ENCODE data around the gene FURIN. TPM values are rescaled to one million over a fixed set of nuclear protein-coding genes. Genes with fewer than 3 reads are reported as not detected.
"Not testable (repeated sequence)": the region's sequence is repeated elsewhere in the genome, so short reads cannot be mapped to it uniquely, and the experiment has no call there.

FURIN gene
- total RNA-seq, 4 donors from 2014 or later: 61.6 to 120 (median 100) TPM

GRCh38 chr15:90918034-90918788 lies 49.8 kb downstream of the FURIN start:
- Histone ChIP-seq H3K27me3 (no peaks in the 10 kb centered on the region), H3K4me3 (no peak overlapping the region), H3K27ac (no peak overlapping the region), H3K36me3 (peaks cover 85% of the 10 kb centered on the region), H3K9me3 (no peaks in the 10 kb centered on the region), H3K4me1 (no peaks in the 10 kb centered on the region)
- no peak for DNase-seq (ENCODE audit: low spot score in 2 of 2)
- TF ChIP-seq POLR2A (IDR thresholded peaks at IDR 0.05) (no peak), EP300 (IDR thresholded peaks at IDR 0.05) (no peak), CTCF (IDR thresholded peaks at IDR 0.05) (no peak), POLR2AphosphoS5 (IDR thresholded peaks at IDR 0.05) (no peak)
- WGBS: 98% methylated on average over 23 of the region's 23 CpGs

GRCh38 chr15:90918835-90919234 lies 50.4 kb downstream of the FURIN start:
- no peaks in the 10 kb centered on the region for H3K4me1 ChIP-seq
- TF ChIP-seq POLR2A (IDR thresholded peaks at IDR 0.05): no peak
- no peak for TF ChIP-seq EP300 (IDR thresholded peaks at IDR 0.05)
- no peak for TF ChIP-seq CTCF (IDR thresholded peaks at IDR 0.05)
- TF ChIP-seq POLR2AphosphoS5 (IDR thresholded peaks at IDR 0.05): no peak
- peaks cover 78% of the 10 kb centered on the region for H3K36me3 ChIP-seq
- H3K4me3 ChIP-seq: no peak overlapping the region
- no peak for DNase-seq (ENCODE audit: low spot score in 2 of 2)
- no peaks in the 10 kb centered on the region for H3K27me3 ChIP-seq
- no peak overlapping the region for H3K27ac ChIP-seq
- no peaks in the 10 kb centered on the region for H3K9me3 ChIP-seq
- WGBS: 82% methylated on average over 6 of the region's 6 CpGs

- 88% methylated on average over 4 of the region's 4 CpGs for WGBS
- Histone ChIP-seq H3K27me3 (no peaks in the 10 kb centered on the region), H3K4me3 (no peak overlapping the region), H3K4me1 (no peaks in the 10 kb centered on the region), H3K36me3 (peaks cover 48% of the 10 kb centered on the region), H3K27ac (no peak overlapping the region), H3K9me3 (no peaks in the 10 kb centered on the region)
- TF ChIP-seq POLR2AphosphoS5 (IDR thresholded peaks at IDR 0.05) (no peak), EP300 (IDR thresholded peaks at IDR 0.05) (no peak), CTCF (IDR thresholded peaks at IDR 0.05) (no peak), POLR2A (IDR thresholded peaks at IDR 0.05) (no peak)
- DNase-seq (ENCODE audit: low spot score in 2 of 2): no peak
These were observed 53.5 kb downstream of the FURIN start for GRCh38 chr15:90921887-90922286.

GRCh38 chr15:90922712-90923322 lies 54.4 kb downstream of the FURIN start:
- peaks cover 39% of the 10 kb centered on the region for H3K36me3 ChIP-seq
- H3K27me3 ChIP-seq; H3K4me1 ChIP-seq; H3K9me3 ChIP-seq; H3K27ac ChIP-seq; DNase-seq (ENCODE audit: low spot score in 2 of 2); H3K4me3 ChIP-seq: not testable (repeated sequence)
- 93% methylated on average over 7 of the region's 7 CpGs for WGBS

GRCh38 chr15:90924375-90924774 lies 56.0 kb downstream of the FURIN start:
- Histone ChIP-seq H3K27me3 (no peaks in the 10 kb centered on the region), H3K4me3 (no peak overlapping the region), H3K36me3 (peaks cover 23% of the 10 kb centered on the region), H3K9me3 (no peaks in the 10 kb centered on the region), H3K4me1 (peaks cover 5% of the 10 kb centered on the region), H3K27ac (no peak overlapping the region)
- TF ChIP-seq EP300 (IDR thresholded peaks at IDR 0.05) (no peak), POLR2AphosphoS5 (IDR thresholded peaks at IDR 0.05) (no peak), POLR2A (IDR thresholded peaks at IDR 0.05) (no peak), CTCF (IDR thresholded peaks at IDR 0.05) (no peak)
- DNase-seq (ENCODE audit: low spot score in 2 of 2): no peak
- WGBS: 86% methylated on average over 5 of the region's 5 CpGs

- WGBS: 92% methylated on average over 10 of the region's 10 CpGs
- H3K27me3 ChIP-seq; H3K4me3 ChIP-seq; DNase-seq (ENCODE audit: low spot score in 2 of 2); H3K9me3 ChIP-seq; H3K27ac ChIP-seq; H3K36me3 ChIP-seq: not testable (repeated sequence)
- H3K4me1 ChIP-seq: peaks cover 26% of the 10 kb centered on the region
These were observed 58.4 kb downstream of the FURIN start for GRCh38 chr15:90926766-90927165.

- DNase-seq (ENCODE audit: low spot score in 2 of 2); H3K27me3 ChIP-seq: not testable (repeated sequence)
- 89% methylated on average over 7 of the region's 7 CpGs for WGBS
These were observed 59.7 kb downstream of the FURIN start for GRCh38 chr15:90928106-90928505.

More at GRCh38 chr15:90928106-90928505, 59.7 kb downstream of the FURIN start:
- H3K4me1 ChIP-seq: peaks cover 36% of the 10 kb centered on the region
- not testable (repeated sequence) for H3K27ac ChIP-seq, H3K9me3 ChIP-seq, H3K36me3 ChIP-seq, H3K4me3 ChIP-seq
